ENCODE measurements around the gene WDR7.

WDR7 gene

DNA sequence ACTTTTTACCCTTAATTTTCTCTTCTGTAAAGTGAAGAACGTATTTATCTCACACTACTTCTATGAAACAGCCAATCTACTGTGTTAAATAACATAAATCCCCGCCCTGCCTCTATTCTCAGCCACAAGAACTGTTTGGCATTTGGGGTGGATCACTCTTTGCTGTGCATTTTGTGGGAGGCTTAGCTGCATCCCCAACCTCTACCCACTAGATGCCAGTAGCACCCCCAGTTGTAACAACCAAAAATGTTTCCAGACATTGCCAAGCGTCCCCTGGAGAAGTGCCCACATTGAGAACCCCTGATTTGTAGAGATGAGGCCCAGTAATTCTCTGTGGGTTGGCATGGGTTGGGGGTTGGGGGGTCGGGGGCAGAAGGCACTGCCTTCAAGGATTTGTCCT, 401.0 kb downstream of the WDR7 start:
- DNase-seq = no peak

DNA sequence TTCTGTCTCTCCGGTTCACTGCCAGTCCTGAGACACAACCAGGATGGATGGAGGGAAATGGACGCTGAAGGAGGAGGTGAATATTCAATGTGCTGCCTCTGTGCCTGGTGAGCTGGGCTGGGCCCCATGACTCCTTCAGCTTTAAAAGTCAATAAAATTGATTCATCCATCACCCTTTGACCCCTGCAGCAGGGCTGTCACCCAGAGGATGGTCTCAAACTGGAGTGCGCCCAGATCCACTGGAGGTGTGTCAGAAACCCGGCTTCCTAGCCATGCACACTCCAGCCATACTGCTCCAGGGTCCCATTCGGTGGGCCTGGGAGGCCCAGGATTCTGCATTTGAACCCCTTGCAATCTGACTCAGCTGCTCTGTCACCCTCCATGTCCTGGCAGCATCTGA, 401.6 kb downstream of the WDR7 start:
- DNase-seq = no peak

DNA sequence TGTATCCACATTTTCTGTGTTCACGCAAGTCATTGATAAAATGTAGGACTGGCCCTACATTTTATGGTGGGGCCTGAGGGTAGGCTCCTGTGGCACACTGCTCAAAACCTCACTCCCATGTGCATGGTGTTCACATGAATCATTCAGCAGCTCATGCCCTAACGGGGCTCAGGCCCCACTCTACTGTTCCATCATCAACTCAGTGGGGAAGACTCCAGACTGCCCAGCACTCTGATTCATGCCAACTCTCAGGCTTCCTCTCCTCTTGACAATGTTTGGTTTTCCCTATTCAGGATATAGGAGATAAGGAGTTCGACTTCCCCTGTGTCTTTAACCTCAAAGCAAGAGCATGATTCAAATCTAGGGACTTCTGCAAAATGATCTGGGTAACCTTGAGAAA, 403.7 kb downstream of the WDR7 start:
- DNase-seq = no peak

DNA sequence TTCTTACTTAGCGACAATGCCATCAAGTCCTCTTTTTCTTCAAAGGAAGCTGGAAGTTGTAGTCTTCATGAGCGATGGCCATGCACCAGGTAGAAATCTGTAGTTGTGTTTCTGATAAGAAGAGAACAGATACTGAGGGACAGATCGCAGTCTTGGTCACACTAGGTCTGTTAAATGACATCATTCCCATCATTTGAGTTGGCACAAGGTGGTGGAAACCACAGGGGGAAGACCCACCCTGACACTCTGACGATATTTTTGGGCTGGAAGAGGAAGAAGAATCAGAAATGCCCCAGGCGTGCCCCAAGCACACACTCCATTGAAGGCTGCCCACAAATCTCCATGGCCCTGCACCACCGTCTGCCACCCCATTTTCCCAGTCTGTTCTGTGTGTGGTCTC, 406.7 kb downstream of the WDR7 start:
- DNase-seq = no peak

DNA sequence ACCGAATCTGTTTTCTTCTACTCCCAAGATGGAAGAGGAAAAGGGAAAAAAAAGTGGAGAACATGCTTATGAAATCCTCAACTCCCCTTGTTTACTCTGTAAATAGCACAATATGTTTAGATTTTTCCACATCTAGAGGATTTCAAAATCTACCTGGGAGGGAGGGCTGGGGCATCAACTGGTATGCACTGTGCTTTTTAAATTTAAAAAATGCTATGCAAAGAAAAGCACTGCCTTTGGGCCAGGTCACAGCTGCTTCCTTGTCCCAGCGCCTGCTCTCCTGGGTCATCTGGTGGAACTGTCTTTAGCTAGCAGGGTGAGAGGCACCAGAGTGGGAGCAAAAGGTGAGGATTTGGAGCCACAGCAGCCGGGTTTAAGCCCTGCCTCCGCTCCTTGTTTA, 407.6 kb downstream of the WDR7 start:
- no peak for DNase-seq

DNA sequence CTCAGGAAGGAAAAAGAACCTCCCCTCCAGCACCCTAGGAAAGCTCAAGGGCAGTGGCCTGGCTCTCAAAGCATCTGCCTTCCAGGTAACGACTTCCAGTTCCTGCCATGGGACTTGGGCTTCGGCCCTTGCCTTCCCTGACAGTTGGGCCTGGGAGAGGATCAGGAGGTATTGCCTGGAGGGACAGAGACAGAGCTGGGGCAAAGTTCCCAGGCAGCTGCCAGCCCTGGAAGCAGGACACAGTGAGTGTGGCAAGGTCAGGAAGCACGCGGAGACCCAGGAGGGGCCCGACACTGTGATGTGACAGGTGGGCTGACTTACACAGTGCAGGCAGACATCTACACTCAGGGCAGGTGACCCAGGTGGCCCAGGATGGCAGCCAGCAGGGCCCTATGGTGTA, 408.2 kb downstream of the WDR7 start:
- no peak for DNase-seq

DNA sequence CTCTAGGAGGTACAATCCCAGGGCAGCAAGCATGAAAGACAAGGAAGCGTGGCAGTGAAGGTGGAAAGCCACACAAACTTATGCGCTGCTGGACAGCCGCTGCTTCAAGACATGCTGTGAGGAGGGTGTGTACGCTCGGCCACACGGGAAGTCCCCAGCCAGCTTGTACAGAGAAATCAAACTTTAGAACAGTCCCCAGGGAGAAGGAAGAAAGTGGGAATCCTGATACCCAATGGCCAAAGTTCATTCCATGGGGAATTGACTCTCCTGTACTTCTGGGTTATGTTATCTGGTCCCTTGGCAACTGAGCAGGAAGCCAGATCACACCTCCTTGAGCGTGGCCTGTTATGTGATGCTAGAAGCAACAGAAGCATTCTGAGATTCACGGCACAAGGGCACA, 409.7 kb downstream of the WDR7 start:
- DNase-seq = no peak

DNA sequence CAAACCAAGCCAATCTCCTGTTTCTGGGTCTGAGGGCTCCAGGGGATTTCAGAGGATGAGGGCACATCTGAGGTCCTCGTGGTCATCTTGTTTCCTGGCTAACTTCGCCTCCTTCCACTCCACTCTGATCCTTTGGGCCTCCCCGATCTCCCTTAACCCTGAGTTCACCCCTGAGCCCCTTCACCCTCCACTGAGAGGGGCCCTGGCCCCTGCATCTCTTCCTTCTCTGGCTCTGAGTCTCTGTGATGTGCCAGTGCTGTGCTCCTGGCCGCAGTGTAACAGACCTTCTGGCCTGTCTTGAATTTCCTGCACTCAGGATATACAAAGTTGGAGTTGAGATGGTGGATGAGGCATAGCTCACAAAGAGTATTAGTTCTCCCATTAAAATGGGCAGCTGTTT, 411.0 kb downstream of the WDR7 start:
- no peak for DNase-seq

DNA sequence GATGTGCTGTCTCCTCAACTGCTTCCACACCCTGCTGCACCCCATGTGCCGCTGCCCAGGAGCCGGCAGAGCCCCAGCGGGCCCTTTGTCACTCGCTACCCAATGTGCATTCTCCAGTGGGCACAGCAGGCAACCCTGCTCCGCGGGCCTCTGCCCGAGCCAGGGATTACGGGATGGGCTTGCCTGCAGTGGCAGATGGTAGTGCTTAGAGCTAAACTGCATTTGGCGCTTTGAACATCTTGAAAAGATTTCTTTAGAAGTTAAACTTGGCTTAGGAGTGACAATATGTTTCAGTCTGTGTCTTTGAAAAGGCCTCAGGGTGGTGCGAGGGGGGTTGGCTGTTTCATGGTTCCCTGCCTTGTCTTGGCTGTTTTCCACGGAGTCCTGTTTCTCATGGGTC, 411.7 kb downstream of the WDR7 start:
- DNase-seq = no peak

DNA sequence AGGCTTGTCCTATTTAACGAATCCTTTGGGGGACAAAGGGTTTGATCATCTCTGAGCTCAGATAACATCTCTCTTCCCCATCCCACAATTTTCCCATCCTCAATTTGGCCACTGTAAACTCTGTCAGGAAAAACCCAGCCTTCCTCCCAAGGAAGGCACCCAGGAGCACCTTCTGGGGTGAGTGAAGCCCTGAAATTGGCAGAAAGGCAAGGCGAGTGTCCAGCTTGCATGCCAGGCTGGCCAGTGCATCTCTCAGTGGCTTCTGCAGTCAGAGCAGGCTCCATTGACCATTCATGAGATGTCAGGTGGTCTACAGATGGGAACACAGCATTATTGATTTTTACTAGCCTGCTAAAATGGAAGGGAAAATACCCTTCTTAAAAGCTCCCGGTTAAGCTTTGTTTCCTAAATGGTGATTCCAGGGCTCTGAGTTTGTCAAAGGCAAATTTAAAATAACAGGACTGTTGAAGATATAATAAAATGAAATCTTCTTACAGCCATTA, 412.5 kb downstream of the WDR7 start:
- no peak for DNase-seq

DNA sequence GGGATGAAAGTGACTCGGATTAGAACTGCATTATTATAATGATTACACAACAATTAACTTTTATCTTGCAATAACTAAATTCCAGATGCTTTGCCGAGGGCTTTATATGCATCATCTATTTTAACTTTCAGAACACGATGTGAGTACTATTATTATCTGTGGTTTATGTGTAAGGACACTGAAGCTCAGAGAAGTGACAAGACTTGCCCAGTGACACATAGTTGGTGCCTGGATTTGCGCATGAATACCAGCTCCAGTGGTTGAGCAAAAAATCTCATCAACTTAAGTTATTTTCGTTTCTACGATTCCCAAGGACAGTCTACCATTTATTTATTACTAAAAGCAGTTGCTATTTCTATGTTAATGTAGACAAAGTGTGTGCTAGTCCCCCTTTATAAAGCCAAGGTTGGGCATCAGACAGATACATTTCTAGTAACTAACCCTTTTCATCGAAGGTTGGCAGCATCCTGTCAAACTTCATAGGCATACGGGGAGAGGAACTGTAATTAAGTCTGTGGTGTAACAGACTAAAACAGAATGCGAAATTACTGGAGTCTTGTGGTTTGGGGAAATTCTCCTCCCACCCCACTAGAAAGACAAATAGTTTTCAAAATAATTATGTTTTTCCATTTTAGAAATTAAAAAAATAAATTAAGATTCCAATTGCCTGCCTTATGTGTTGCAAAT, 422.5 kb downstream of the WDR7 start:
- no peak for DNase-seq

DNA sequence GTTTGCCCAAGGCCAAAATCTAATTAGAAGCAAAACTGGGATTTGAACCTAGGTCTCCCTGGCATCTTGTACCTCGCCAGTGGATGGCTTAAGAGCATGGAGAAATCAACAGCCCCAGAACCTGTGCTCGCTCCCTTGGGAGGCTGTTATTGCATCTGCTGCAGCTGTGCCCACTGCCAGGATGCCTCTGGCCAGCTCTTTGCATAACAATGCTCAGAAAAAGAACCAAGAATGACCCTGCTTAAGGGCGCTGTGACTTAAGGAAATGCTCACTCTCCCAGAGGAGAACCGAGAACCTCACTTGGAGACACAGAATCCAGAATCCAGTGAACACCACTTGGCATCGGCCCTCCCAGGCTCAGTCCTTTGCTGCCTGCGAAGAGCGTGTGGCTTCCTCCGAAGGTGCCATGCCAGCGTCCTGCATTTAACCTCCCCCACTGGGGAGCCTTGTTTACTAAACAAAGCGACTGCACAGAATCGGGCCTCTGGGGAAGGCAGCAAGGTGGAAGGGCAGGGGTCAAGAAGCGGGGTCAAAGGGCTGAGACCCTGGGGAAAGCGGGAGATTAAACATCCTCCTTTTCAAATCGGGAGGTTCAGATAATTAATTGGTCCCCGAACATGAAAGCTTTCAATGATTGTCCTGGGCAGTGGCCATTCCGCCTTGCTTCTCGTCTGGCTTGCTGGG, 424.7 kb downstream of the WDR7 start:
- no peak for DNase-seq

DNA sequence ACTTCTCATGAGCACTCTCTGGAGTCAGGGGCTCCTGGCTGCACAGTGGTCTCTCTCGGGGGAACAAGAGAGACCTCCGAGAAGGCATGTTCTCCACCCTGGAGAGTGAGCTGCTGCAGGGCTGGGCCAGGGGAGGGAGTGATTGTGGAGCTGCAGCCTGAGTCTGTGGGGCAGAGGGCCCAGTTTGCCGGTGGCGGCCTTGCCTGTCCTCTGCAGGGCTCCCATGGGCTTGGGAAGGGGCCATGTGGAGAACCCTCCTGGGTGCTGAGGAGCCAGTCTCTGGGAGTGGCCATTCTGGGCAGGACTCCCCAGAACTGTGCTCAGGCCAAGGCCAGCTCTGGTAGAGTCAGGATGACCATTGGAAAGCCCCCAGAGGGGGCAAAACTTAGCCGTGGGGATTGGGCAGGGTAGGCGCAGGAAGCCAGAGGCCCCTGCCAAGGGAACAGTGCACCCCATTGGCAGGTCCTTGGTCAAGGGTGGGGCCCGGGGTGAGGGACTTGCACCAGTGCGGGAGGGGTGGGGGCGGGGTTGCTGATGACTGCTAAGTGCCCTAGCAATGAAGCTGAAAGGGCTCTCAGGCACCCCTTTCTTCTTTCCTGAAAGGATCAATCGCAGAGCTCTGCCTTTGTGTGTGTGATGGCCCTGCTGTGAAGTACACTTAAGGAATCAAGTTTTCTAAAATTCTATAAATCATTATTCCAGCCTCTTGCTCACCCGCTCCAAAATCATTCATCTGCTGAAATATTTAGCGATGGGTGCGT, 426.0 kb downstream of the WDR7 start:
- DNase-seq = no peak

DNA sequence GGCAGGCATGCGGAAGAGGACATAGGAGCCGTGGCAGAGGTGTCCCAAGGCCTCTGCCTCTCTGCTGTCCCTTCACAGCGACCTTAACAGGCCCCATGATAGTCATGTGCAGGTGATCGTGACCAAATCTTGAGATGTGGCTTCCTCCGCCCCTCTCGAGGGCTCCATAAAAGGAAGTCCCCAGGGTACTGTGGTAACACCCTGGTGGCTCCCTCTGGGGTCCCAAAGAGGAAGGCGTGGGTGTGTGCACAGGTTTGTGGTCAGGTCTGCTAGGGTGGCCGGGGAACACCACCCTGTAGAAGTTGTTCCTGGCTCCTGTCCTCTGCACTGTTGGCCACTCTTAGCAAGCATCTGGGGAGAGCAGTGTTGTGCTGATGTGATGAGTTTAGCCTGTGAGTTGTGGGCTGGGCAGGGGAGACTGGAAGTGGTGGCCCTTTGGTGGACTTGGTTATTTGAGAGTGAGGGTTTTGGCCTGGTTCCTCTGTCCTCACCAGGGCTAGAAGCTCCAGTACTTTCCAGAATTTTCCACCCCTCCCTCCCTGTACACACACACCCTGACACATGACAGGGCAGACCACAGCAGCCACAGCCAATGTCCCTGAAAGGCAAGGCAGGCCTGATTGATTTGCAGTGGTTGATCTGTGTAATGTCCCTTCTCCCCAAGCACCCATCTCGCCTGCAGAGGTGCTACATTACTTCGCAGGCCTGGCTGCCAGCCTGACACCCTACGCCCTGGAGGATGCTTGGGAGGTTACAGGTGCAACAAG, 426.8 kb downstream of the WDR7 start:
- peak; percentile 25 for DNase-seq

DNA sequence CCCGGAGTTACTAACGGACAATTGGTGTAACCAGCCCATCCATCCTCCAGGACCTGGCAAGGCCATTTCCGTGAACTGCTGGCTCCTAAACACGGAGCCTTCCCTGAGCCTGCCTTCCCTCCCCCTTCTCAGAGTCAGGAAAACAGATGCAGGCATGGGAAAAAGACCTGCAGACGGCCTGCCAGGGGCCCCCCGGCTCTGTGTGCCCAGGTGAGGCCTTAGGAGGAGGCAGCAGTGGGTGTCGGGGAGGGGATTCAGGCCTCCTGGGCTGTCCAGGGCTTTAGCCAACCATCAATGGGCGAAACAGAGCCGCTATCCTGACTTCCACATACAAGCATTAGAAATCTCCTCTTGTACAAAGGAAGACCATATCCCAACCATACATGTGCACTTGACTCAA, 427.5 kb downstream of the WDR7 start:
- DNase-seq = no peak

DNA sequence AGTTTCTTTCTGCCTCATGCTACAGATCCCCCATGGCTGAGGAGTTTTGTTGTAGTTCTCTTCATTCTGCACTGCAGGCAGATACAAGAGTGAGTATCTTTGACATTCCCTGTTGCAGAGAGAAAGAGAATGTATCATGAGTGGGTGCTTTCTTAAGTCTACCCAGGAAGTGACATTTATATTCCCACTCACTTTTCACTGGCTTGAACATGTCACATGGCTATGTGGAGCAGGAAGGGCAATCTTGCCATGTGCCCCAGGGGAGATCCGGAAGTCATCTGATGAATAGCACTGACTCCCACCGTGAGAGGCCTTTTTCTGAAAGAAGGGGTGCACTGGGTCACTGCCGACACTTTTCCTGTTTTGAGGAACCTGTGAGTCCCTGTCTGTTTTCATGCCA, 429.3 kb downstream of the WDR7 start:
- no peak for DNase-seq

DNA sequence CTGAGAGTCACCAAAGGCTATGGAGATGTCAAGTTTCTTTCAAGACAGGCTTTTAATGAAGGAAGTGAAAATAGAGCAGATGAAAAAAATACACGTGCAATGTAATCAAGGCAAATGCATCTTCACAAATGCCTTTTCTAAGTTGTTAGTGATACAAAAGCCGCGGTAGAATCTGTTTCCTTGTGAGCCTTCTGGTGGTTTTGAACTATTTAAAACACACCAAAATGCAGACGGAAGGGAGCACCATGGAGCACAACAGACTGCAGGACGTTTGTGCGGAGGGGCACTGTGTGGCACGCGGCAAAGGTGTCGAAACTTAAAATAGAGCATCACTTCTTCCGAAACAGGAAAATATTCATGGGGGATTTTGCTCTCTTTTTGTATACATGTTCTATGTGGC, 430.7 kb downstream of the WDR7 start:
- no peak for DNase-seq

DNA sequence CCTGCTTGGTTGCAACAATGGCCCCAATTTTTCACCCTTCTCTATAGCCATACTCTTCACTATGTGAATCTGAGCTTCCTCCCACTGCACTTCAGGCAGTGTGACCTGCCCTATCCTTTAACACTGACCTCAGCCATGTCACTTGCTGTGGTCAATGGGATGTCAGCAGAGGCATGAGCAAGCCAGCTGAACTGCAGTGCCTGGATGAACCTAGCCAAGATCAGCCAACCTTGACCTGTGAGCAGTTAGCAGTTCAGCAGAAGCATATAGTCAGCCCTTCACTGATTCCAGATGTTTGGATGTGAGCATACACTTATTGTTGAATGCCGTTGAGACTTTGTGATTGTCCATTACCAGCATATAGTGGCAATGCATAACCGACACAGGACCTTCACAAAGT, 432.3 kb downstream of the WDR7 start:
- no peak for DNase-seq

DNA sequence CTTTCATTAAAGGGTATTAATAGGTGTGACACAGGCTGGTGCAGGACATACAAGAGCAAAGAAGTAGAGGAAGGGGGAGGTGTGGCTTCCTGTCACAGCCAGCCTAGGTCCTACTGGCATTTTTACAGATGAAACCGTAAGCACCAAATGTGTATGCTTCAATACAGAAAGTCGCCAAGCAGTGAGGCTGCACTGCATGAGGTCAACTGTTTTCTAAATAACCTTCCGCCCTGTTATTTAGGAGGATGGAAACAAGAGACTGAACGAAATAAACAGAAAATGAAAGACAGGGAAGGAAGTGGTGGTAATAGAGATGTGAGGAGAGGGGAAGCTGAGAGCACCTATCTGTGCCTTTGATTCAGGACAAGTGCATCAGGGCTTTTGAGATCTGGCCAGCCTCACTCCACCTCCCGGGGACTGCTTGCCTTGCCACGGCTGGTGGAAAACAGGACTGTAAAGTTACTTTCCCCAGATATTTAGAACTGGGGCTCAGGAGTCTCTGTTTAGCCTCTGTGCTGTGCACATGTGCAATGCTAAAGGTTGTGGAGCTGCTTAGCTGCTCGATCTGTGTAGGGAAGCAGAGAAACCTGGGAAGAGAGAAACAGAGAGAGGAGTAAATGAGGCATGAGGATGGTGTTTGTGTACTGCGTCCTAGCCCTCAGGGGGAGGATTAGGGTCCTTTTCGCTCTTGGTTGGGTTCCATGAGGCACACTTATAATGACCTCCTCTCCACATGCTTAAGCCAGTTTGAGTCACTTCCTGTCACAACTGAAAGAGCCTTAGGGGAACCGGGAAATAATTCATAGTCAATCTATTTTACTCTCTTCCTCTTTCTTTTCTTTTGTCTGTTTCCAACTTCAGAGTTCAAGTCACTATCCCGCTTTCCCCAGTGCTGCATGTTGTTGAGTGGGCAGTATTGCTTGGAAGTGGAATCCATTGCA, 433.4 kb downstream of the WDR7 start:
- no peak for DNase-seq

DNA sequence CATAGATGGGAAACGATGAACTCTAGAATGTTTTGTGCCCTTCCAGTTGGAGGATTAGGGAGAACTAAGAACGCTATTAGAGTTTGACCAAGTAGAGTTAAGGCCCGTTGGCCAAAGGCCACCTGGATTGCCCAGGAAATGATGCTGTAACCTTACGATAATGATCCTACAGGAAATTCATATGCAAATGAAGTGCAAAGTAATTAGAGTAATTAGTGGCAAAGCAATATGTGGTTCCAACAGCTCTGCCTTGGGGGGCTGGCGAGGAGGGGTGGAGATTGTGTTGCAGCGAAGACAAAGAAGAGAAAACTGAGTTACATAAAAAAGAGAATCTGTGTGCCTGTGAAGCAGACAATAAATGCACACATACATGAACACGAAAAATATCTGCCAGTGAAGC, 434.2 kb downstream of the WDR7 start:
- DNase-seq = no peak

DNA sequence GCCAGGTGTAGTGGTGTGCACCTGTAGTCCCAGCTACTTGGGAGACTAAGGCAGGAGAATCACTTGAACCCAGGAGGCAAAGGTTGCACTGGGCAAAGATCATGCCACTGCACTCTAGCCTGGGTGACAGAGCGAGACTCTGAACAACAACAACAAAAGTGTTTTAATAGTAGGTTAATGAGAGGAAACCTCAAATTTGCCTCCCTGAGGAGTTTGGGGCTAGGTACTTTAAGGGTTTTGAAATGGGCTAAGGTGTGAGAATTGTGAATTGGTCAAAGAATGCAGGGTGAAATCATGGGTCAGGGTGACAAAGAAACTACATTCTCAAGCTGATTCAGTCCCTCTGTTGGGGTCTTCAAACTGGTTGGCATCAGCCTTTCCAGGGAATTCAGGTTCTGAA, 435.0 kb downstream of the WDR7 start:
- no peak for DNase-seq
